ENCODE measurements around the gene SLX4. TPM values are rescaled to one million over a fixed set of nuclear protein-coding genes. Genes with fewer than 3 reads are reported as not detected.

The SLX4 gene
- total RNA-seq, 1 donor from 2014 or later: 11.8 TPM

- Mint-ChIP-seq H3K27ac (ENCODE audit: unreplicated experiment) (no peak overlapping the region), H3K27me3 (ENCODE audit: unreplicated experiment) (peaks cover 6% of the 10 kb centered on the region), H3K4me1 (ENCODE audit: unreplicated experiment) (peaks cover 28% of the 10 kb centered on the region), H3K4me3 (ENCODE audit: unreplicated experiment) (no peak overlapping the region), H3K9me3 (ENCODE audit: unreplicated experiment) (no peaks in the 10 kb centered on the region), H3K36me3 (ENCODE audit: low read depth, unreplicated experiment) (peaks cover 9% of the 10 kb centered on the region)
- TF ChIP-seq CTCF (IDR thresholded peaks at IDR 0.05; ENCODE audit: unreplicated experiment): no peak
- DNase-seq (ENCODE audit: low spot score): no peak
Measured at GRCh38 chr16:3643095-3643730, 31.8 kb upstream of the SLX4 start.

GRCh38 chr16:3642397-3643094 is 31.1 kb upstream of the SLX4 start:
- DNase-seq (ENCODE audit: low spot score): no peak
- Mint-ChIP-seq H3K4me3 (ENCODE audit: unreplicated experiment) (peak overlapping the region; percentile 34), H3K27me3 (ENCODE audit: unreplicated experiment) (peaks cover 6% of the 10 kb centered on the region), H3K36me3 (ENCODE audit: low read depth, unreplicated experiment) (peaks cover 9% of the 10 kb centered on the region), H3K4me1 (ENCODE audit: unreplicated experiment) (peaks cover 34% of the 10 kb centered on the region), H3K27ac (ENCODE audit: unreplicated experiment) (no peak overlapping the region), H3K9me3 (ENCODE audit: unreplicated experiment) (no peaks in the 10 kb centered on the region)
- no peak for TF ChIP-seq CTCF (IDR thresholded peaks at IDR 0.05; ENCODE audit: unreplicated experiment)

GRCh38 chr16:3641801-3642396 is 30.5 kb upstream of the SLX4 start:
- no peak overlapping the region for H3K4me3 Mint-ChIP-seq (ENCODE audit: unreplicated experiment)
- no peak for DNase-seq (ENCODE audit: low spot score)
- H3K36me3 Mint-ChIP-seq (ENCODE audit: low read depth, unreplicated experiment): peaks cover 9% of the 10 kb centered on the region
- no peaks in the 10 kb centered on the region for H3K9me3 Mint-ChIP-seq (ENCODE audit: unreplicated experiment)
- no peak for TF ChIP-seq CTCF (IDR thresholded peaks at IDR 0.05; ENCODE audit: unreplicated experiment)
- peaks cover 6% of the 10 kb centered on the region for H3K27me3 Mint-ChIP-seq (ENCODE audit: unreplicated experiment)
- H3K4me1 Mint-ChIP-seq (ENCODE audit: unreplicated experiment): peaks cover 41% of the 10 kb centered on the region
- no peak overlapping the region for H3K27ac Mint-ChIP-seq (ENCODE audit: unreplicated experiment)

GRCh38 chr16:3640632-3641501 is 29.5 kb upstream of the SLX4 start:
- Mint-ChIP-seq H3K27ac (ENCODE audit: unreplicated experiment) (no peak overlapping the region), H3K4me1 (ENCODE audit: unreplicated experiment) (peaks cover 46% of the 10 kb centered on the region), H3K4me3 (ENCODE audit: unreplicated experiment) (no peak overlapping the region), H3K9me3 (ENCODE audit: unreplicated experiment) (no peaks in the 10 kb centered on the region), H3K27me3 (ENCODE audit: unreplicated experiment) (peaks cover 2% of the 10 kb centered on the region), H3K36me3 (ENCODE audit: low read depth, unreplicated experiment) (peaks cover 5% of the 10 kb centered on the region)
- DNase-seq (ENCODE audit: low spot score): no peak
- no peak for TF ChIP-seq CTCF (IDR thresholded peaks at IDR 0.05; ENCODE audit: unreplicated experiment)
